SIG-M5 treated with dmso at 0.1 percent for 504 hours (cell line): ENCODE data around the gene ZNHIT6.

ENCODE experiments used
- DNase-seq: peaks from one replicate; lab custom pipeline; 2025; ENCODE audit not compliant: unreplicated experiment; lab: John Stamatoyannopoulos, UW

ZNHIT6 gene

GRCh38 chr1:85623061-85623471 lies 85.2 kb downstream of the ZNHIT6 start:
- no peak for DNase-seq

- DNase-seq = no peak
Measured at GRCh38 chr1:85621430-85621829, 86.8 kb downstream of the ZNHIT6 start.

- no peak for DNase-seq
Measured at GRCh38 chr1:85617633-85618100, 90.6 kb downstream of the ZNHIT6 start.

- DNase-seq = no peak
Measured at GRCh38 chr1:85616736-85617135, 91.5 kb downstream of the ZNHIT6 start.

GRCh38 chr1:85616364-85616705 lies 91.9 kb downstream of the ZNHIT6 start:
- DNase-seq = no peak

- DNase-seq = no peak
Measured at GRCh38 chr1:85615586-85616363, 92.5 kb downstream of the ZNHIT6 start.

- peak; percentile 3 for DNase-seq
Measured at GRCh38 chr1:85612704-85613361, 95.4 kb downstream of the ZNHIT6 start.

- DNase-seq = no peak
Measured at GRCh38 chr1:85611856-85612255, 96.4 kb downstream of the ZNHIT6 start.

- DNase-seq = no peak
Measured at GRCh38 chr1:85611425-85611824, 96.8 kb downstream of the ZNHIT6 start.

- DNase-seq = no peak
Measured at GRCh38 chr1:85609976-85610375, 98.3 kb downstream of the ZNHIT6 start.

- DNase-seq = no peak
Measured at GRCh38 chr1:85608851-85609250, 99.4 kb downstream of the ZNHIT6 start.

GRCh38 chr1:85607921-85608265 lies 100.3 kb downstream of the ZNHIT6 start:
- no peak for DNase-seq

GRCh38 chr1:85607126-85607920 lies 100.9 kb downstream of the ZNHIT6 start:
- no peak for DNase-seq

GRCh38 chr1:85606414-85606800 lies 101.8 kb downstream of the ZNHIT6 start:
- no peak for DNase-seq

GRCh38 chr1:85605484-85606413 lies 102.5 kb downstream of the ZNHIT6 start:
- DNase-seq = no peak

GRCh38 chr1:85604298-85604997 lies 103.8 kb downstream of the ZNHIT6 start:
- DNase-seq = no peak

GRCh38 chr1:85603086-85603880 lies 105.0 kb downstream of the ZNHIT6 start:
- DNase-seq = no peak

- DNase-seq = no peak
Measured at GRCh38 chr1:85602571-85602970, 105.7 kb downstream of the ZNHIT6 start.

GRCh38 chr1:85601901-85602300 lies 106.3 kb downstream of the ZNHIT6 start:
- no peak for DNase-seq
